GM12878 (cell line): ENCODE results near the gene BCR. TPM values are rescaled to one million over a fixed set of nuclear protein-coding genes. Genes with fewer than 3 reads are reported as not detected.

Experiments
- ATAC-seq: fragments of 200-7000 bp; cut with Tn5 transposase; 3 replicates; pipeline ENCODE4 v1.9.1; 2020; ENCODE audit warnings: mild to moderate bottlenecking, moderate library complexity
- BruUV-seq: library from RNA; stranded (reverse); fragments of 400-500 nt; replicated peaks from 2 replicates; lab custom pipeline; 2021; lab: Mats Ljungman, UMichigan
- CTCF ChIA-PET: fragments of 300-600 bp; sonication (Branson Sonifier 250); formaldehyde crosslinking; extraction: SDS; loops from one replicate; lab custom pipeline; 2021; ENCODE audit warnings: inconsistent platforms; lab: Yijun Ruan, JAX
- POLR2A ChIA-PET: fragments of 350-600 bp; formaldehyde crosslinking; extraction: SDS; loops from one replicate; lab custom pipeline; 2021; ENCODE audit warnings: inconsistent platforms; lab: Charles Lee
- RAD21 ChIA-PET: fragments of 300-600 bp; sonication (Branson Sonifier 250); formaldehyde crosslinking; loops from one replicate; lab custom pipeline; 2023; ENCODE audit warnings: antibody characterized with exemption; ENCODE audit not compliant: unreplicated experiment; lab: Charles Lee
- SMC1A ChIA-PET: fragments of 300-600 bp; sonication (Branson Sonifier 250); formaldehyde crosslinking; loops from one replicate; lab custom pipeline; 2023; ENCODE audit not compliant: unreplicated experiment, uncharacterized antibody; lab: Charles Lee
- DNase-seq: peaks from one replicate; pipeline ENCODE4 v3.0.0-alpha.2; 2011; ENCODE audit warnings: low read depth, low spot score
- FAIRE-seq: peaks from 3 replicates; lab custom pipeline; 2011; peaks lifted over from hg19 to GRCh38; lab: Jason Lieb, UNC
- H2AFZ ChIP-seq: 2 replicates; pipeline ENCODE4 v1.6.0; 2011; ENCODE audit warnings: low read depth, low read length, control low read depth; ENCODE audit not compliant: control insufficient read depth
- H3K27ac ChIP-seq: 2 replicates; pipeline ENCODE4 v1.5.1; 2011; ENCODE audit warnings: control low read depth; ENCODE audit not compliant: control insufficient read depth, insufficient read depth
- H3K27me3 ChIP-seq, 2 experiments: replicated peaks in 1 of 2; 2 replicates each; pipeline versions ENCODE4 v1.6.0 to v1.6.1; 2011; ENCODE audit warnings: low read length in 1 of 2; ENCODE audit not compliant: control insufficient read depth in 2 of 2, insufficient read depth in 2 of 2
- H3K36me3 ChIP-seq, 2 experiments: 2 replicates each; pipeline ENCODE4 v1.5.1; 2011; ENCODE audit warnings: low read length in 1 of 2; ENCODE audit not compliant: control insufficient read depth in 2 of 2, insufficient read depth in 2 of 2
- H3K4me1 ChIP-seq: 2 replicates; pipeline ENCODE4 v1.6.1; 2011; ENCODE audit warnings: mild to moderate bottlenecking, low read length, moderate library complexity, mixed read lengths; ENCODE audit not compliant: control insufficient read depth, insufficient read depth
- H3K4me2 ChIP-seq: 2 replicates; pipeline ENCODE4 v1.6.0; 2011; ENCODE audit warnings: control low read depth; ENCODE audit not compliant: control insufficient read depth, insufficient read depth
- H3K4me3 ChIP-seq: fragments of 200-600 bp; sonication (generic); 2 replicates; pipeline ENCODE4 v1.5.1; 2016
- H3K79me2 ChIP-seq: 2 replicates; pipeline ENCODE4 v1.6.0; 2011; ENCODE audit warnings: low read length; ENCODE audit not compliant: control insufficient read depth, insufficient read depth
- H3K9ac ChIP-seq: 2 replicates; pipeline ENCODE4 v1.8.0; 2011; ENCODE audit warnings: low read length, control low read depth, mixed read lengths; ENCODE audit not compliant: control insufficient read depth, insufficient read depth
- H3K9me3 ChIP-seq: replicated peaks from 3 replicates; pipeline ENCODE4 v1.5.1; 2011; ENCODE audit warnings: mild to moderate bottlenecking, low read length; ENCODE audit not compliant: control insufficient read depth, insufficient read depth
- H4K20me1 ChIP-seq: 2 replicates; pipeline ENCODE4 v1.6.0; 2011; ENCODE audit not compliant: control insufficient read depth, insufficient read depth
- RB1 ChIP-seq: fragments of 450-650 bp; formaldehyde crosslinking; IDR thresholded peaks from 2 replicates; pipeline ENCODE4 v1.6.1; 2017; ENCODE audit warnings: mild to moderate bottlenecking, borderline replicate concordance
- WGBS: methylation state at CpG from one replicate; pipeline ENCODE4 v1.1.6; 2016; ENCODE audit warnings: low lambda C conversion rate; ENCODE audit not compliant: insufficient replicate concordance, insufficient coverage; ENCODE audit errors: missing lambda C conversion rate; 5-methylcytosine and 5-hydroxymethylcytosine counted together
- in situ Hi-C: fragments of 300-500 bp; cut with MboI; formaldehyde crosslinking; loops from 9 replicates; pipeline ENCODE4 v1.14.3; 2018; ENCODE audit warnings: mixed read lengths
- intact Hi-C: fragments of 100-400 bp; cut with micrococcal nuclease; formaldehyde crosslinking; loops from one replicate; pipeline ENCODE4 v1.14.2; 2022; ENCODE audit not compliant: unreplicated experiment
- polyA plus RNA-seq, 11 experiments: library from polyadenylated mRNA; depleted of rRNA in 4 of 11; unstranded in 6 of 11; stranded (reverse) in 5 of 11; fragments of >200 nt; fragmentation: Nextera tagmentation in 4 of 11; fragmentation: Illumina TruSeq in 1 of 11; extraction: Ambion mirVana in 4 of 11; extraction: Trizol in 1 of 11; gene quantifications; 1 replicate in 1 of 11; 2 replicates in 10 of 11; pipeline versions ENCODE4 v1.2.1 to v1.2.3, GENCODE V29; 2011 to 2016; ENCODE audit warnings: inconsistent platforms in 2 of 11, missing spikeins in 2 of 11, low read depth in 1 of 11
- total RNA-seq, 4 experiments: library from RNA; depleted of rRNA in 3 of 4; stranded (reverse); fragments of >200 nt in 3 of 4; fragmentation: Illumina TruSeq in 1 of 4; extraction: Trizol in 1 of 4; gene quantifications; 2 replicates each; pipeline versions ENCODE4 v1.2.1 to v1.2.3, GENCODE V29; 2013 to 2021
- TF ChIP-seq, protein P1 (sequence below): fragments of 450-650 bp; formaldehyde crosslinking; IDR thresholded peaks from 2 replicates; pipeline ENCODE4 v1.4.0; 2020; ENCODE audit warnings: mild to moderate bottlenecking, moderate library complexity

BCR gene
- total and polyA plus RNA-seq, 10 of the 15 experiments (the other 5 are each of a cell fraction or from before 2014, with no cell fraction given): 1.7 to 64.7 (median 18.4) TPM

DNA sequence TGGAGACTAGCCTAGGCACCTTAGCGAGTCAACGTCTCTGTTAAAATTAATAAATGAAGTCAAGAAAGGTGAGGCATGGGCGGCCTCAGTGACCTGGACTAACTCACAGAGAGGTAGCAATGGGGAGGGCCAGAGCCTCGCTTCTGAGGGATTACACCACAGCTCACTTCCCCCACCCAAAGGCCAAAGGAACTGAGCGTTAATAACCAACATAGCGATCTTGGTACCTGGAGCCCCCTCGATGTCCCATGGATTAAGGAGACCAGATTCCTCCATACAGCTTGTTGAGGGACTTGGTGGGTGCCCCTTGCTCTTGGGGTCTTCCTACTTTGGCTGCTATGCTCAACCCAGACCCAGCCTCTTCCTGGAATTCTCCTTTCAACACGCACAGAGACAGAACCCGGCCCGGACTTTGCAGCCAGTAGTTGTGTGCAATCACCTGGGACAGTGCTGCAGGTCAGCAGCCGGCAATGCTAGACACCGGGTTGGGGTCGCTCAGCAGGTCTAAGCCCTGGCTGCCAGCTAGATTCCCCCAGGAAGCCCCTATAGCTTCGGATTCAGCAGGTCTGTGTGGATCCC is 70.6 kb downstream of the BCR start:
- ATAC-seq: no peak
- RAD21 ChIA-PET: interaction anchor here (0.9 to 1.2 kb wide), 2 partner anchors 31 to 67 kb away, joined by 3 to 4 read pairs; no protein-coding TSS in a partner anchor
- POLR2A ChIA-PET: interaction anchor here (0.9 to 1.2 kb wide), 2 partner anchors 8 to 25 kb away, joined by 3 read pairs; no protein-coding TSS in a partner anchor
- no peak for DNase-seq
- 90% methylated on average over 14 of the region's 14 CpGs for WGBS
- intact Hi-C loops (no loop called here), in situ Hi-C loops (no loop called here)
- CTCF ChIA-PET: interaction anchor here (1.2 to 1.3 kb wide), 2 partner anchors 31 to 72 kb away, joined by 3 to 4 read pairs; no protein-coding TSS in a partner anchor
- Histone ChIP-seq H3K4me3 (no peak overlapping the region), H2AFZ (no peak overlapping the region), H4K20me1 (no peaks in the 10 kb centered on the region), H3K9me3 (no peaks in the 10 kb centered on the region), H3K79me2 (peaks cover 4% of the 10 kb centered on the region), H3K36me3 (peaks cover 0 to 17% of the 10 kb centered on the region in 2 experiments; a peak in 2 of 4 replicates), H3K4me2 (no peak overlapping the region), H3K27ac (no peak overlapping the region), H3K4me1 (peaks cover 12% of the 10 kb centered on the region), H3K9ac (no peak overlapping the region), H3K27me3 (no peaks in the 10 kb centered on the region)
- BruUV-seq: no TSS peak
- FAIRE-seq: no peak
- SMC1A ChIA-PET: interaction anchor here (0.6 to 1.5 kb wide), 2 partner anchors 22 to 40 kb away, joined by 3 read pairs; no protein-coding TSS in a partner anchor
- TF ChIP-seq, protein P1, sequence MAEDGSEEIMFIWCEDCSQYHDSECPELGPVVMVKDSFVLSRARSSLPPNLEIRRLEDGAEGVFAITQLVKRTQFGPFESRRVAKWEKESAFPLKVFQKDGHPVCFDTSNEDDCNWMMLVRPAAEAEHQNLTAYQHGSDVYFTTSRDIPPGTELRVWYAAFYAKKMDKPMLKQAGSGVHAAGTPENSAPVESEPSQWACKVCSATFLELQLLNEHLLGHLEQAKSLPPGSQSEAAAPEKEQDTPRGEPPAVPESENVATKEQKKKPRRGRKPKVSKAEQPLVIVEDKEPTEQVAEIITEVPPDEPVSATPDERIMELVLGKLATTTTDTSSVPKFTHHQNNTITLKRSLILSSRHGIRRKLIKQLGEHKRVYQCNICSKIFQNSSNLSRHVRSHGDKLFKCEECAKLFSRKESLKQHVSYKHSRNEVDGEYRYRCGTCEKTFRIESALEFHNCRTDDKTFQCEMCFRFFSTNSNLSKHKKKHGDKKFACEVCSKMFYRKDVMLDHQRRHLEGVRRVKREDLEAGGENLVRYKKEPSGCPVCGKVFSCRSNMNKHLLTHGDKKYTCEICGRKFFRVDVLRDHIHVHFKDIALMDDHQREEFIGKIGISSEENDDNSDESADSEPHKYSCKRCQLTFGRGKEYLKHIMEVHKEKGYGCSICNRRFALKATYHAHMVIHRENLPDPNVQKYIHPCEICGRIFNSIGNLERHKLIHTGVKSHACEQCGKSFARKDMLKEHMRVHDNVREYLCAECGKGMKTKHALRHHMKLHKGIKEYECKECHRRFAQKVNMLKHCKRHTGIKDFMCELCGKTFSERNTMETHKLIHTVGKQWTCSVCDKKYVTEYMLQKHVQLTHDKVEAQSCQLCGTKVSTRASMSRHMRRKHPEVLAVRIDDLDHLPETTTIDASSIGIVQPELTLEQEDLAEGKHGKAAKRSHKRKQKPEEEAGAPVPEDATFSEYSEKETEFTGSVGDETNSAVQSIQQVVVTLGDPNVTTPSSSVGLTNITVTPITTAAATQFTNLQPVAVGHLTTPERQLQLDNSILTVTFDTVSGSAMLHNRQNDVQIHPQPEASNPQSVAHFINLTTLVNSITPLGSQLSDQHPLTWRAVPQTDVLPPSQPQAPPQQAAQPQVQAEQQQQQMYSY: no peak
- no peak for TF ChIP-seq RB1
